Measurements from ENCODE around the gene HNRNPA3.

Gene HNRNPA3

DNA sequence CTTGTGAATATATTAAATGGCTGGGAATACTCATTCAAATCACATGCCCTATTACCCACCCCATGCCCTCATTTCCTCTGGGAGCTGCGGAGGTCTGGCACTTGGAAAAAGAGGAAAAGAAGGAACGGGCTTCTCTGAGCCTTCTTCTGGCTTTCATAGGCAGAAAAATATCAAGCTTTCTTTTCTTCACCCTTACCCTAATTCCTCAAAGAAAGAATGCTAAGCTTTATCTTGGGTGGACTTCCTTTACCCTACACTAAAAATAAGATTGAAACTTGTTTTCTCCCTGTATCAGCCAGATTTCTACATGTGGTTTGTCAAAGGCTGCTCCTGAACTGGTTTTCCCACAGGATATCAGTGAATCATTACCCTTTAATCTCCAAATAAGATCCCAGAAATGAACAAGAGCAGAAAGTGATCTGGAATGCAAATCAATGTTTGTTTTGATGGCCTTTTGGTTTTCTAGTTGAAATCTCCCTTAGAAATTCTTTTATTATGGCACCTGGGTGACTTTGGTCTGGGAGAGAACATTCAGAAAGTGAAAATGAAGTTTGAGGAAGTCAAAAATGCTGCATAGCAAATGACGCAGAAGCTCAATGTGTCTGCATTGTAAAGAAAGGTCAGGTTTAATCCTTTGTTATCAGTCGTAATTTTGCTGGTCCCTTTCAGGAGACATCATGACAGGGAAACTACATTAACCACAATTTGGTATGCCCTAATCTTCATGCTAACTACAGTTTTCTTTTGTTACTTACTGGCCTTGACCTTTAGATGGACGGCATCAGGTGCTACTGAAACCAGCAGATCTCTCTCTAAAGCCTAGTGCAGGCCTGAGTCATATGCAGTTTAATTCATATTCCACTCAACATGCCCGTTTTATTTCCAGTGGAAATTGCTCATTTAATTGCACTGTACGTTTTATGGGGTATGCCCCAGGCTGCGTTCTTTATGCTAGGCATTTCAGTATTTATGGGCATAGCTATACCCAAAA is 46.6 kb upstream of the HNRNPA3 start:
- Histone ChIP-seq H2BK5ac (ENCODE audit: low read length) (no peak overlapping the region), H3K27me3 (ENCODE audit: control insufficient read depth in 3 of 3, insufficient read depth in 3 of 3, low read depth in 1 of 3, low read length in 3 of 3) (no peaks in the 10 kb centered on the region), H2BK120ac (ENCODE audit: low read depth, low read length) (no peak overlapping the region), H3K79me1 (ENCODE audit: low read depth, low read length) (no peaks in the 10 kb centered on the region), H4K91ac (ENCODE audit: low read depth, low read length, poor library complexity) (no peak overlapping the region), H2BK12ac (ENCODE audit: low read length) (no peak overlapping the region), H4K8ac (ENCODE audit: low read depth, low read length) (no peak overlapping the region), H3K4me1 (ENCODE audit: control insufficient read depth in 2 of 2, insufficient read depth in 1 of 2, low read depth in 1 of 2, low read length in 2 of 2) (peaks cover 13 to 29% of the 10 kb centered on the region in 2 donors), H2BK15ac (ENCODE audit: low read length) (no peak overlapping the region), H3K18ac (ENCODE audit: low read length) (no peak overlapping the region), H3K4ac (ENCODE audit: low read length) (no peak overlapping the region), H3K4me2 (ENCODE audit: insufficient read depth, low read length, poor library complexity, severe bottlenecking) (no peak overlapping the region), H2AK5ac (ENCODE audit: low read depth, low read length) (no peak overlapping the region), H3K36me3 (replicated peaks in 1 of 2; ENCODE audit: control insufficient read depth in 2 of 2, insufficient read depth in 2 of 2, low read length in 2 of 2) (no peaks in the 10 kb centered on the region), H3K9ac (ENCODE audit: low read depth, low read length, poor library complexity) (no peak overlapping the region), H3K9me3 (replicated peaks in 1 of 2; ENCODE audit: control insufficient read depth in 2 of 2, insufficient read depth in 1 of 2, low read depth in 1 of 2, low read length in 2 of 2) (no peaks in the 10 kb centered on the region), H3K14ac (ENCODE audit: low read length) (no peak overlapping the region), H2AFZ (ENCODE audit: low read length) (peak overlapping the region; percentile 77), H3K27ac (replicated peaks; ENCODE audit: low read length) (no peak overlapping the region), H3K4me3 (ENCODE audit: low read length in 2 of 2) (no peak overlapping the region), H3K23ac (ENCODE audit: low read depth, low read length, poor library complexity) (no peak overlapping the region)
- no CpG with 5 or more reads among the region's 8 CpGs for WGBS, 2 donors (ENCODE audit: extremely low coverage in 2 of 2, insufficient read length in 2 of 2, insufficient replicate concordance in 1 of 2)
- DNase-seq (ENCODE audit: low spot score): no peak

DNA sequence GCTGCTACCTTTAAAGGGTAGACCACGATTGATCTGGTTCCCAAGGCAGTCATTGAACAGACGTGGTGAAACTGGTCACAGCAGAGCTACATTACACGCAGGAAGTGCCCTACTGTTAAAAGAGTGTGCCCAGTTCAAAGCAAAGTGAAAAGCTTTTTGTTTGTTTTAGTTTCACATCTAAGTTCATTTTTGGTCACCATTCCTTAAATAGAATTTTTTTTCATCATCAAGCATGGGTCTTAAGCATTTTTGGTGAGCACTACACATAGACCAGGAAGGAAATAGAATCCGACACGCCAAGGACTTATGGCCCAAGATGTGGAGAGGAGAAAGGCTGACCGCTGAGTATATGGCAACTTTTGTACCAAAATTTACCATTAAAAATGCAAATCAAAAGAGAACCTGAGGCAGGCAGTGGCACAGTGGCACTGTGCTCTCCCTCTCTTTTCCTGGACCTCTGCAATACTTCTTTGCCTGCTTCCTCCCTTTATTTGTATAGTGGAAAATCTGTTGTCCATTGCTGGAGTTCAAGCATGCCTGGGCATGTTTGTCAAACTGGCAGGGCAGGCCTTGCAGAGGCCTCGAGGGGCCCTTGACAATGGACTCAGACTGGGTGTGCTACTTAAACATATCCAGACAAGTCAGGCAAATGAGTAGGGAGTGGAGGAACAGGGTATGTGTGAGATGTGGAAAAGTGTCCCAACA is 42.6 kb upstream of the HNRNPA3 start:
- Histone ChIP-seq H3K9ac (ENCODE audit: low read depth, low read length, poor library complexity) (no peak overlapping the region), H3K4ac (ENCODE audit: low read length) (no peak overlapping the region), H3K14ac (ENCODE audit: low read length) (no peak overlapping the region), H2AFZ (ENCODE audit: low read length) (peak overlapping the region; percentile 79), H4K8ac (ENCODE audit: low read depth, low read length) (no peak overlapping the region), H3K36me3 (replicated peaks in 1 of 2; ENCODE audit: control insufficient read depth in 2 of 2, insufficient read depth in 2 of 2, low read length in 2 of 2) (no peaks in the 10 kb centered on the region), H4K91ac (ENCODE audit: low read depth, low read length, poor library complexity) (no peak overlapping the region), H2BK5ac (ENCODE audit: low read length) (no peak overlapping the region), H3K4me3 (ENCODE audit: low read length in 2 of 2) (no peak overlapping the region), H3K9me3 (replicated peaks in 1 of 2; ENCODE audit: control insufficient read depth in 2 of 2, insufficient read depth in 1 of 2, low read depth in 1 of 2, low read length in 2 of 2) (no peaks in the 10 kb centered on the region), H3K4me2 (ENCODE audit: insufficient read depth, low read length, poor library complexity, severe bottlenecking) (no peak overlapping the region), H3K27ac (replicated peaks; ENCODE audit: low read length) (no peak overlapping the region), H3K4me1 (ENCODE audit: control insufficient read depth in 2 of 2, insufficient read depth in 1 of 2, low read depth in 1 of 2, low read length in 2 of 2) (peaks cover 11 to 28% of the 10 kb centered on the region in 2 donors), H2AK5ac (ENCODE audit: low read depth, low read length) (no peak overlapping the region), H3K79me1 (ENCODE audit: low read depth, low read length) (no peaks in the 10 kb centered on the region), H2BK120ac (ENCODE audit: low read depth, low read length) (no peak overlapping the region), H2BK15ac (ENCODE audit: low read length) (no peak overlapping the region), H3K23ac (ENCODE audit: low read depth, low read length, poor library complexity) (no peak overlapping the region), H3K18ac (ENCODE audit: low read length) (no peak overlapping the region), H3K27me3 (ENCODE audit: control insufficient read depth in 3 of 3, insufficient read depth in 3 of 3, low read depth in 1 of 3, low read length in 3 of 3) (no peaks in the 10 kb centered on the region), H2BK12ac (ENCODE audit: low read length) (no peak overlapping the region)
- WGBS, 2 donors (ENCODE audit: extremely low coverage in 2 of 2, insufficient read length in 2 of 2, insufficient replicate concordance in 1 of 2): no CpG with 5 or more reads among the region's 7 CpGs
- DNase-seq (ENCODE audit: low spot score): no peak

DNA sequence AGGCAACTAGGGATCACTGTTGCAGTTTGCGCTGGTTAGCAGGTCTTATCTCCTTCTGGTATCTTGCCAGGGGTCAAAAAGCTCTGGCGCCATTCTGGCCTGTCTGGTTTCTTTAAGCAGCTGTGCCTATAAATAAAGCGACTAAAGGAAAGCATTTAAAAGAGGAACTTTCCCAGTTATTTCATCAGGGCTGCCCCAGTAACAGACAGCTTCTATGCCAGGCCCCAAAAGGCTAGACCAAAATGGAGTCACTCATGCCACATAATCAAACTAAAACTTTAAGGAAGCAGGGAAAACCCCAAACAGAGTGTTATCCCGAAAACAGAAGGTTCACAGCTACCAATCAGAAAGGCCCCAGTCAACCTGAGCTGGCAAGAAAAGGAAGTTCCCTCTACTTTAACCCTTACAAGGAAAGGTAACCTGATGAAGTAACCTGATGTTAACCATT is 41.2 kb upstream of the HNRNPA3 start:
- no peak overlapping the region for H3K4ac ChIP-seq (ENCODE audit: low read length)
- H2BK12ac ChIP-seq (ENCODE audit: low read length): no peak overlapping the region
- H3K27me3 ChIP-seq (ENCODE audit: control insufficient read depth in 3 of 3, insufficient read depth in 3 of 3, low read depth in 1 of 3, low read length in 3 of 3): no peaks in the 10 kb centered on the region
- H2BK120ac ChIP-seq (ENCODE audit: low read depth, low read length): no peak overlapping the region
- no peak overlapping the region for H3K4me3 ChIP-seq (ENCODE audit: low read length in 2 of 2)
- H3K4me2 ChIP-seq (ENCODE audit: insufficient read depth, low read length, poor library complexity, severe bottlenecking): no peak overlapping the region
- no peak overlapping the region for H2BK15ac ChIP-seq (ENCODE audit: low read length)
- H3K18ac ChIP-seq (ENCODE audit: low read length): no peak overlapping the region
- no peaks in the 10 kb centered on the region for H3K79me1 ChIP-seq (ENCODE audit: low read depth, low read length)
- no CpG with 5 or more reads among the region's 4 CpGs for WGBS, 2 donors (ENCODE audit: extremely low coverage in 2 of 2, insufficient read length in 2 of 2, insufficient replicate concordance in 1 of 2)
- H3K27ac ChIP-seq (replicated peaks; ENCODE audit: low read length): no peak overlapping the region
- H3K14ac ChIP-seq (ENCODE audit: low read length): no peak overlapping the region
- H3K4me1 ChIP-seq (ENCODE audit: control insufficient read depth in 2 of 2, insufficient read depth in 1 of 2, low read depth in 1 of 2, low read length in 2 of 2): peaks cover 13 to 15% of the 10 kb centered on the region in 2 donors
- no peak overlapping the region for H2AFZ ChIP-seq (ENCODE audit: low read length)
- H2BK5ac ChIP-seq (ENCODE audit: low read length): no peak overlapping the region
- no peak overlapping the region for H4K91ac ChIP-seq (ENCODE audit: low read depth, low read length, poor library complexity)
- no peak overlapping the region for H4K8ac ChIP-seq (ENCODE audit: low read depth, low read length)
- no peak overlapping the region for H3K9ac ChIP-seq (ENCODE audit: low read depth, low read length, poor library complexity)
- H3K9me3 ChIP-seq (replicated peaks in 1 of 2; ENCODE audit: control insufficient read depth in 2 of 2, insufficient read depth in 1 of 2, low read depth in 1 of 2, low read length in 2 of 2): no peaks in the 10 kb centered on the region
- no peak overlapping the region for H3K23ac ChIP-seq (ENCODE audit: low read depth, low read length, poor library complexity)
- H2AK5ac ChIP-seq (ENCODE audit: low read depth, low read length): no peak overlapping the region
- H3K36me3 ChIP-seq (replicated peaks in 1 of 2; ENCODE audit: control insufficient read depth in 2 of 2, insufficient read depth in 2 of 2, low read length in 2 of 2): no peaks in the 10 kb centered on the region
- DNase-seq (ENCODE audit: low spot score): no peak

Measured in neuronal stem cell (in vitro differentiated cells).